ENCODE results near the gene SRP68.

SRP68 gene

DNA sequence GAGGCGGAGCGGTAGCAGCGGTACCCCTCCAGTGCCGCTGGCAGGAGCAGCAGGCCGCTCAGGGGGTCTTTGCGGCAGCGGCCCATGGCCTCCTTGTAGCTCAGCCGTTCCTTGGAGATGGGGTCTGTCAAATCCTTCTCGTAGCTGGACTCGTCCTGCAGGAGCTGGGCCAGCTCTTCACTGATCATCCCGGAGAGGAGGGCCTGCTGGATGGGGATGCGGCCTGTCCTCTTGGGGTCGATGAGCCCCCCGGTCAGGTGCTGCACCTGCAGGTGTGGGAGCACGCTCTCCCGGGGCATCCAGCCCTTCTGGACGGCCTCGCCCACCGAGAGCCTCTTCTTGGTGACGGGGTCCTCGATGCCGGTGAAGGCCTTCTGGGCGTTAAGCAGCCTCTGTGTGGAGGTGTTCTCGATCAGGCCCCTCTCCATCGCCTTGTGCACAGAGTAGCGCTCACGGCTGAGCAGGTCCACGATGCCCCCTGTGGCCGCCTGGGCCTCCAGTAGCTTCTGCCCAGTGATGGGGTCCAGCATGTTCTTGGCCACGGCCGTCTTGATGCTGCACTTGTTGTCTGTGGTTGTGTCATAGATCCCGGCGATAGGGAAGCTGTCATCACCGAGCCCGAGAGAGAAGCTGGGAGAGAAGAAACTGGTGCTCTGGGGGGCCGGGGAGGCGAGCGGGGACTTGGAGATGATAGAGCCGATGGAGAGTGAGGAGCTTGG is 65.0 kb downstream of the SRP68 start:
- Histone ChIP-seq H3K27ac (no peak overlapping the region), H3K4me3 (no peak overlapping the region)

GRCh38 chr17:76005263-76006149 is 66.8 kb downstream of the SRP68 start:
- Histone ChIP-seq H3K4me3 (no peak overlapping the region), H3K27ac (peak overlapping the region in 8 of 21 experiments; percentile 1 to 69 (median 14))

GRCh38 chr17:76004750-76005262 is 67.5 kb downstream of the SRP68 start:
- H3K27ac ChIP-seq, result peak overlapping the region in 7 of 21 experiments; percentile 1 to 69 (median 22)

GRCh38 chr17:76003915-76004314 is 68.4 kb downstream of the SRP68 start:
- Histone ChIP-seq H3K4me3 (no peak overlapping the region), H3K27ac (peak overlapping the region in 1 of 21 experiments; percentile 31)

More at GRCh38 chr17:76004750-76005262, 67.5 kb downstream of the SRP68 start:
- no peak overlapping the region for H3K4me3 ChIP-seq

- peak overlapping the region in 1 of 21 experiments; percentile 38 for H3K27ac ChIP-seq
- no peak overlapping the region for H3K4me3 ChIP-seq
Observed at GRCh38 chr17:76002100-76002499, 70.2 kb downstream of the SRP68 start.

GRCh38 chr17:76000755-76001521 is 71.4 kb downstream of the SRP68 start, which contains the start of gene CDK3:
Gene CDK3, plus strand, starts transcription at chr17:76000855. Its CDS starts 571 bp downstream, at chr17:76001426.
- H3K27ac ChIP-seq, result peak within 1 kb of the TSS in 14 of 21 experiments; percentile 7 to 79 (median 40)
- no peak within 1 kb of the TSS for H3K4me3 ChIP-seq

DNA sequence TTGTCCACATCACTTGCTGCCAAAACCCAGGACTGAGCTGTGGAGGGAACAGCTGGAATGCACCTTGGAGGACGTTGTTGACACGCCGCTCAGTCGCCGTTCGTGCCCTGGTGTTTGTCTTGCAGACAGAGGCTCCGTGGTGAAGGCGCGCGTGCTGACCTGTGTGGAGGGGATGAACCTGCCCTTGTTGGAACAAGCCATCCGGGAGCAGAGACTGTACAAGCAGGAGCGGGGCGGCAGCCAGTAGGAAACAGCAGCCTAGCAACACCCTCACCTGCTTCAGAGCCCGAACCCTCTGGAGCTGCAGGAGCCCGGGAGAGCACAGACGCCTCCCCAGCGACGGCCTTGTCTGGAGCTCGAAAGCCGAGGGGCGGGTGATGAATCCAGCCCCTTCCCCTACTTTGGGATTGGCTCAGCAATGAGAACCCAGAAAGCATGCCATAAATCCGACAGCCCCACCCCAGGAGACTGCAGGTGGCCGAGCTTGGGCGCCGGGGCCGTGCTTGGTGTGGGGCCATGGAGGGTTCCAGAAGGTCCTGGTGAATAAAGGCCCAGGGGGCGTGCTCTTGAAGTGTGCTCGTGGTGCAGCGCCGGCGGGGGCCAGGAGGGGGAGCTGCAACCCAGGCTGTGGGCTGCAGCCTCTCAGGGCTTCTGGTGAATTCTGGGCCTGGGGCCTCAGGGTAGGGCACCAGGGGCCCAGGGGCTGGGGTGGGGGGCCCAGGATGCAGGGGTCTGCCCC is 72.1 kb downstream of the SRP68 start:
- H3K4me3 ChIP-seq, result no peak overlapping the region
- peak overlapping the region in 12 of 21 experiments; percentile 7 to 79 (median 35) for H3K27ac ChIP-seq

DNA sequence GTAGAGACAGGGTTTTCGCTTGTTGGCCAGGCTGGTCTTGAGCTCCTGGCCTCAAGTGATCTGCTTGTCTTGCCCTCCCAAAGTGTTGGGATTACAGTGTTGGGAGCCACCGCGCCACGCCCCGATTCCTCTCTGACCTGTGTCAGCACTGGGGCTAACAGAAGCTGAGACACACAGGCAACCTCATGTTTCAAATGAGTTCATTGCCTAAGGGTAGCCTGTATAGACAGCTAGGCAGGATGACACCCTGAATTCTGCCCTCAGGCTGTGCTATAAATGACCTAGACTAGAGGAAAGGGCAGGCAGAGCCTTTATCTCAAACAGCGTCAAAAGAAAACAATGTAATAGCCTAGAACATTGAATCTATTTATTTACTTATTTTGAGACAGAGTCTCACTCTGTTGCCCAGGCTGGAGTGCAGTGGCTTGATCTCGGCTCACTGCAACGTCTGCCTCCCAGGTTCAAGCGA is 74.0 kb downstream of the SRP68 start:
- Histone ChIP-seq H3K27ac (peak overlapping the region in 15 of 21 experiments; percentile 66 to 93 (median 80)), H3K4me3 (no peak overlapping the region)

GRCh38 chr17:75996665-75997590 is 75.4 kb downstream of the SRP68 start:
- no peak overlapping the region for H3K4me3 ChIP-seq
- H3K27ac ChIP-seq, result peak overlapping the region in 20 of 21 experiments; percentile 64 to 93 (median 80)

- peak overlapping the region in 9 of 21 experiments; percentile 44 to 91 (median 63) for H3K27ac ChIP-seq
- H3K4me3 ChIP-seq, result no peak overlapping the region
Observed at GRCh38 chr17:75995385-75995925, 76.9 kb downstream of the SRP68 start.

- Histone ChIP-seq H3K4me3 (no peak overlapping the region), H3K27ac (peak overlapping the region in 4 of 21 experiments; percentile 54 to 91 (median 76))
Observed at GRCh38 chr17:75994802-75995370, 77.4 kb downstream of the SRP68 start.

- Histone ChIP-seq H3K27ac (no peak overlapping the region), H3K4me3 (no peak overlapping the region)
Observed at GRCh38 chr17:75991396-75991795, 80.9 kb downstream of the SRP68 start.

All from skin epidermis (tissue), 12 donors.